ENCODE results near the gene OR56B4.
A peak's percentile ranks its signal among the peaks of the same experiment; 100 is the strongest.
"Not testable (repeated sequence)": the region's sequence is repeated elsewhere in the genome, so short reads cannot be mapped to it uniquely, and the experiment has no call there.

The OR56B4 gene, protein sequence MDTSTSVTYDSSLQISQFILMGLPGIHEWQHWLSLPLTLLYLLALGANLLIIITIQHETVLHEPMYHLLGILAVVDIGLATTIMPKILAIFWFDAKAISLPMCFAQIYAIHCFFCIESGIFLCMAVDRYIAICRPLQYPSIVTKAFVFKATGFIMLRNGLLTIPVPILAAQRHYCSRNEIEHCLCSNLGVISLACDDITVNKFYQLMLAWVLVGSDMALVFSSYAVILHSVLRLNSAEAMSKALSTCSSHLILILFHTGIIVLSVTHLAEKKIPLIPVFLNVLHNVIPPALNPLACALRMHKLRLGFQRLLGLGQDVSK

DNA sequence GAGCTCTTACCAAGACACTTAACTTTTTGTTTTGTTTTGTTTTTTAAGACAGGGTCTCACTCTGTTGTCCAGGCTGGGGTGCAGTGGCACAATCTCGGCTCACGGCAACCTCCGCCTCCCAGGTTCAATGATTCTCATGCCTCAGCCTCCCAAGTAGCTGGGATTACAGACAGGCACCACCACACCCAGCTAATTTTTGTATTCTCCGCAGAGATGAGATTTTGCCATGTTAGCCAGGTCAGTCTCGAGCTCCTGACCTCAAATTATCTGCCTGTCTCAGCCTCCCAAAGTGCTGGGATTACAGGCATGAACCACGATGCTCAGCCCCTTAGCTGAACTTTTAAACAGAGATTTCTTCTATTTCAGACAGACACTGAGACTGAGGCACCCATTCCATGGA lies at the start of gene OR56B4:
TSS of gene OR56B4 (plus strand) at position 301 of the 400 bp plus-strand sequence. CDS start at position 396, 95 bp downstream.
- not testable (repeated sequence) for DNase-seq

DNA sequence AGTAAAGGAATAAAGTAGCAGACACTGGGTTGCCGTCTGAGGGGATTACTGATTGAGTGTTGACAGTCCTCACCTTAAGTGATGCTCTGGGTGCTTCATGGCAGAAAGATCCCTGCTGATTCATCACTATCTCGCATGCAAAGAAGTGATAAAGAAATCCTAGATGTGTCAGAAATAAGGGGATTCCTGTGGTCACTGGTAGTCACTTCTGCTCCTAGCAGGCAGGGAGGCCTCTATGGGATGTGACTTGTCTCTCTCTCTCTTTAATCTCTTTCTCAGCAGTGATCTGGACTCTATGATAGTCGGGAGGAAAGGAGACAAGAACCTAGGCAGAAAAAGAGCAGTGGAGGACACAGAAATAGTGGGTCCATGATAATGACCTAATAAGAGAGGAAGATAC lies 46.0 kb upstream of the OR56B4 start:
- no peak for DNase-seq

DNA sequence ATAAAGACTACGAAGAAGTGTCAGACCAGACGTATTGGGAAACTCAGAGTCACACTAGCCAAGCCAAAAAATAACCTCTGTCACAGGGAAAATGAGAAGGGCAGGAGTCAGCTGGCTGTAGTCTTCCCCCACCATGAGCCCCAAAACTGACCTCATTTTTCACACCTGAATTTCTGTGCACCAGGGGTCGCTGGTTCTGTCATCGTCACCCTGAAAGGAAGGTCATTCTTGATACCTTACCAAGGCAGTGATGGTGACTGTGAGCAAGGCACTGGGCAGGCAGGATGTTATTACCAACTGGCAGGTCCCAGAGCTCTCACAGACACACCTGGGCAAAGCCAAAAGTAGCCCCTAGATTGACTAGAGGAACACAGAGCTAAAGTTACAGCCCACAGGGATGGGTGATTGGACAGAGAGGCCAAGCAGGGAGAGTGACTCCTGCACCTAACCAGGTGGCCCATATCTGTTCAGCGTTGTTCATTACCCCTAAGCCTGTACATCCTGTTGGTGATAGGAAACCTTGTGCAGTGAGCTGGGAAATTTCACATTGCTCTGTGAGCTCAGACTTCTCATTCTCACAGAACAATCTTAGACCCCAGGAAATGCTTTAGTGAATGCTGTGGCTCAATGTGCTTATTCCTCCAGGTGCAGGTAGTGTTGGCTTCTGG lies 44.7 kb upstream of the OR56B4 start:
- DNase-seq, result no peak

DNA sequence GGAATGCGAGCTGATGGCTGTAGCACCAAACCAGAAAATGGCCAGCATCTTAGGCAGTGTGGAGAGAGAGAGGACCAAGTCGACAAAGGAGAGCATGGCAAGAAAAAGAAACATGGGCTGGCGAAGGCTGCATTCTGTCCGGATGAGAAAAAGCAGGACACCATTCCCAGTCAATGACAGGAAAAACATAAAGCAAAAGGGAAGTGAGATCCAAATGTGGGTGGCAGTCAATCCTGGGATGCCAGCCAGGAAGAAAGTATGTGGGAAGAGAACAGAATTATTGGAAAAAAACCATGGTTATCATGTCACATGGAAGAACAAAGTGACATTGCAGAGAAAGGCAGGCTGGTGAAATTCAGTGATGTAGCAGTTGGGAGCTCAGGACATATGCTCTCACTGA lies 40.0 kb upstream of the OR56B4 start:
- DNase-seq, result no peak

DNA sequence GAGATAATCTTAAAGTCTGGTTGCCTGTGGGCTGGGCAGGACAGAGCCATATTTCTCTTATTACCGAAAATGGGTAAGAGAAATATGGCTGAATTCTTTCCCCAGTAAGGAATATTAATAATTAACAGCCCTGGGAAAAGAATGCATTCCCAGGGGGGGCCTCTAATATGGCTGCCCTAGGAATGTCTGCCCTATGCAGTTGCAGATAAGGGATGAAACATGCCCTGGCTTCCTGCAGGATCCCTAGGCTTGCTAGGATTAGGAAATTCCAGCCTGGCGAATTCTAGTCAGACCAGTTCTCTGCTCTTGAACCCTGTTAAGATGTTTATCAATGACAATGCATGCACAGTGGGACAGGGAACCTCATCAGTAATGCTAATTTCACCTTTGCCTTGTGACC lies 31.0 kb upstream of the OR56B4 start:
- not testable (repeated sequence) for DNase-seq

DNA sequence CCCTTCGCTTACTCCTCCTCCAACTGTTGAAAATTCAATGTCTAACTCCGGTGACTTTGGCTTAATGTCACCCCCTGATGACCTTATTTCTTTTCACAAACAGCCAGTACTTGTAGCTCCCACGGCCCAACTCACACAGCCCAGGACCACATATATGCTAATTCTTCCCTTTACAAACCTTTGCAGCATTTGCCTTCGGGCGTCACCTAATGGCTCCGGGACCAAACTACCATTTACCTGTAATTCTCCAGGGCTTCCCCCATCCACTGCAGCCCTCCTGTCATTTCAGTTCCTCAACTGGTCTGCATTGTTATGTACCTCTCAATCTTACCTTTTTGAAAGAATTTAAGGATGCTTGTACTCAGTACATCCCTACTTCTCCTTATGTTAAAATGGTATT lies 29.8 kb upstream of the OR56B4 start:
- DNase-seq, result no peak

DNA sequence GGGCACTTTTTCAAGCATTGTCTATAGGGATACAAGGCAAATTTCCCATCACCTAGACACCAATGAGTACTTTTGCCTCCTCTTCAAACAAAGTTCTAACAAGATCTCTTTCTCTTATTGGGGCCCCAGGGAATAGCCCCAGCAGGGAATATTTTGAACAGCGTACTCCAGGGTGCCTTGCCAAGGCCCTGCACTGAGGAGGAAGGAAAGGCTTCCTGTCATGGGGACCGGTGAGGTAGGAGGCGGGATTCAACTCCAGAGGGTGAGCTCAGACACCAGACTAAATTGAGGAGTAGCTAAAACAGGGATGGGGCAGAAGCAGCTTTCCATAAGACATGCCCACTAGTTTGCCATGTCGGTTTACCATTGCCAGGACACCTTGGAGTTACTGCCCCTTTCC lies 28.0 kb upstream of the OR56B4 start:
- no peak for DNase-seq

DNA sequence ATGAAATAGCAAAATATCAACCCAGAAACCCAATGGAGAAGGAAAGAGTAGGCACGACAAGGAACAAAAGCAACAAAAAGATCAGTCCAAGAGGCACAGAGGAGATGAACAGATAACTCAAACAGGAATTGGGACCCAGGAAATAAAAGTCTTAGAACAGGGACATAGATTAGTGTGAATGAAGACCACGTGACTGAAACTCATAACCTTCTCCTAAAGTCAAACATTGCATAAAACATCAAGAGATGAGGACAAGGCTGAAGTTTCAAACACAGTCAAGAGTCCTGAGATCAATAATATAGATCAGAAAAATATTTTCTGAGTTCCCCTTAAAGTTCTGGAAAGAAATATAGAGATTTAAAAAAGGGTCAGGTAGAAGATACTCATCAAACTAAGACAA lies 24.4 kb upstream of the OR56B4 start:
- no peak for DNase-seq

DNA sequence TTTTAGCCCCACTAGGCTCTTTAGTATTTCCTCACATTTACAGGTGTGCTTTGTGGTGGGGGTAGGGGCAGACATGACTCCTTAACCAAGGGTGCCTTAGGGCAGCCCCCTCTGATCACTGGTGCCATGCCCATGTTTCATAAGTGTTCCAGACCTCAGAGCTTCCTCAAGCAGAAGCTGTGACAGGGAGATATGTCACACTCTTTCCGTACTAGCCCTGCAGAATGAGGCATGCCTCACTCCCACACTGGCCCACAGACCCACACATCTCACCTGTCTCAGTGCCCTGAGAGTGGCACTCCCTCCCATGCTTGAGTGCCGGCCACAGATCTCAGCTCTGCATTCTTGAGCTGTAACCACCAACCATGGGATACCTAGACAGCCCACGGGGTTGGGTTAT lies 22.9 kb upstream of the OR56B4 start:
- DNase-seq, result no peak

DNA sequence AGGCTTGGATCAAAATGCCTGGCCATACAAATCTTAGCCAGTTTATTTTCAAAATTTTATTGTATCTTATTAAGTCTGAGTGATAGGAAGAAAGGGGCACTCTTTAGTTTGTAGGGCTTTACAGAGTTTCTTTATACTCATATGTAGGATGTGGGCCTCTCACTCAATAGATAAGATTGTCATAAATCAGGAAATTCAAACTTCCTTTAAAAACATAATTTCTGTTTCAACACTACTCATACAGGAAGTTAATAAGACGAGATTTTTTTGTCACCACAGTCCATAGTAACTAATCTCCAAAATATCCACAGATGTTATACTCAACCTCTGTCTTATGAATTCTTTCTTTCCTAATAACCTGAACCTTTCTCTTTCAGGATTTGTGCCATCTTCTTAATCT lies 13.3 kb upstream of the OR56B4 start:
- DNase-seq, result no peak

DNA sequence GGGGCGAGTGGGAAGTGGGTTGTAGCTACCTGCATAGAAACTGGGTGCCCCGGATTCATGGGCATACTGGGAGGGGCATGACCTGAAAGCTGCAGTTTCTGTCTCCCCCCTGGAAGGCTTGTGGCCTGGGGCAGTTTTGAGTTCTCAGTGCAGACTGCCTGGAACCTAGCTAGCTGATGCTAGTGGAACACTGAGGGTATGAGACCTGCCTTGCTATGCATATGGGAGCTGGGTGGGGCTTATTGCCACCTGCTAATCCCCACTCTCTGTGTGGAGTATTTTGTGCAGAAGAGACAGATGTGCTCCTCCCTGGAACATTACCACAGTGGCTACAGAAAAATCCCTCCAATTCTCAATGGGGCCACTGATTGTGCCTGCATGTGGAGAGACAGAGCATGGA lies 11.7 kb upstream of the OR56B4 start:
- DNase-seq, result no peak

DNA sequence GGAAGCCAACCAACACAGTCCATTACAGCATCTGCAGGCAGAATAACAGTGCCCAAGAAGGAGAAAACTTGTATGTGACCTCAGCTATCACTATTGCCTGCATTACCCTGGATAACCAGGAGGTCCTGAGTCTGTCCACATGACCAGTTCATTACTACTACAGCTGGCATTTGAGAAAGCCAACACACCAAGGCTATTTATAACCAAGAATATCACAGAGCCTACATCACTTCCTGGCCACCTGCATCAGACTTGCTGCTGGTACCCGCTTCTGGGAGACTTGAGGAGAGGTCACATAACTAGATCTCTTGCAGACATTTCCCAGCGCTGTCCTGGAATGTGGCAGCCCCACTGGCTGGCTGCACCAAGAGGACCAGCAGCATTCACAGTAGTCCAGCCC lies 11.1 kb upstream of the OR56B4 start:
- peak; percentile 43 for DNase-seq

DNA sequence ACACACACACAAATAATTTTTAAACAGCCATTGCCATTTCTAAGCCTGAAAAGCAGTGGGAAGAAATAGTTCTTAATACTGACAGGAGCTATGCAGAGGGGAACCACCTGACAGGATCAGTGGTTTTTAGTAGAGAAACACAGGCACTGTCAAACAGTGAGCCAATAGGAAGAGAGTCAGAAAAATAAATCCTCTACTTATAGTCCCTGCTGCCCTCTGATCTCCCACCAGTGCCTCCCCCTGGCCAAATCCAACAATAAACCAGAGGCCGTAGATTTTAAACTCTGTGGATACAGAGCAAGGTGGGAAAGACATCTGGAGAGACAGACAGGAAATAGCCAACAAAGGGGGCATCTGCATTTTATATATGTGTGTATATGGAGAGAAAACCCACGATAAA lies 7.9 kb upstream of the OR56B4 start:
- DNase-seq, result peak; percentile 43

DNA sequence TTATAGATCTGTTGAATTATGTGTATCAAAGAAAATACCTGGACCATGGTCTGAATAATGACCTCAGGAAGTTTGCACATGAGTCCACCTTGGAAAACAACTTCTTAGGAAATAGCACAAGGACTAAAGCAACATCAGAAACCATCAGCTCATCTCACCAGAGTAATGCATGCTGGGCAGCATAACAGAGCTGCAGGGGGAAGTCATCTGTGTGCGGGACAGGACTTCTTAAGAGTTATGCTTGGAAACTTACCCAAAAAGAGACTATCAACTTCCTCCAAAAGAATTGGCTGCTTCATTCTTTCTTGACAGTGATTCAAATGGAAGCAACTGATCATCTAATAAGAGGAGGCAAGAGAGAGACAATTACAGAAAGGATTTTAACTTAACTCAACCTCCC lies 2.5 kb downstream of the OR56B4 start:
- DNase-seq, result no peak

DNA sequence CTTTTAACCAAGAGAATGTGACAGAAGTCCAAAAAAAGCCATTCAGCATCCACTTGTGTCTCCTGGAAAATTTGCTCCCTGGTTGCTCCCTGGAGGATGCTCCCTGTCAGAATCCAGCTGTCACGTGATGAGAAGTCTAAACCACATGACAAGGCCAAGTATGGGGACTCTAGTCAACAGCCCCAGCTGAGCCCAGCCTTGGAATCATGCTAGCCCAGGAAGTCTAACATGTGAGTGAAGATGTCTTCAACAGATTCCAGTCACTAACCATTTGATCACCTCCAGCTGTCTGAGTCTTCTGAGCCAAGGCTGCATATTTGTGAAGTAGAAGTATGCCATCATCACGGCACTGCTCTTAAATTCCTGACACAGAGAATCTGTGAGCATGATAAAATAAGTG lies 4.2 kb downstream of the OR56B4 start:
- no peak for DNase-seq

DNA sequence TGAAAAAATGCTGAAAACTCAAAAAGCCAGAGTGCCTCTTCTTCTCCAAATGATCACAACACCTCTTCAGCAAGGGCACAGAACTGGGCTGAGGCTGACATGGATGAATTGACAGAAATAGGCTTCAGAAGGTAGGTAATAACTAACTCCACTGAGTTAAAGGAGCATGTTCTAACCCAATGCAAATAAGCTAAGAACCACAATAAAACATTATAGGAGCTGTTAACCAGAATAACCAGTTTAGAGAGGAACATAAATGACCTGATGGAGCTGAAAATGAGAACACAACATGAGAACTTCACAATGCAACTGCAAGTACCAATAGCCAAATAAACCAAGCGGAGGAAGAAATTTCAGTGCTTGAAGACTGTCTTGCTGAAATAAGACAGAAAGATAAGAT lies 9.2 kb downstream of the OR56B4 start:
- DNase-seq, result no peak

DNA sequence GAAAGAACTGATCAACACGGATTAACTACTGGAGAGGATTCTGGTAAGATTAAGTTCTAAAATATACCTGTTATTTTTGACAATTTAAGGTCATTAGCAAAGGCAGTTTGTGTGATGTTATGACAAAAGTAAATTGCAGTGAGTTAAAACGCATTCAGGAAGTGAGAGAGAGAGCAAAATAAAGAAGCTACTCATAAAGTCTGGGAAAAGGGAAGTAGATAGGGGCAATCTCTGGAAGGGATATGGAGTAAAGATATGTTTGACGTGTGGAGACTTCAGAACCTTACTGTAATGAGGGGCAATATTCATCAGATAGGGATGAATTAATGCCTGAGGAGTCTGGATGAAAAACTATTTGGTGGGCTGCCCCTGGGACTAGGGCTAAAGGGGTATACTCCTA lies 16.8 kb downstream of the OR56B4 start:
- DNase-seq, result no peak

DNA sequence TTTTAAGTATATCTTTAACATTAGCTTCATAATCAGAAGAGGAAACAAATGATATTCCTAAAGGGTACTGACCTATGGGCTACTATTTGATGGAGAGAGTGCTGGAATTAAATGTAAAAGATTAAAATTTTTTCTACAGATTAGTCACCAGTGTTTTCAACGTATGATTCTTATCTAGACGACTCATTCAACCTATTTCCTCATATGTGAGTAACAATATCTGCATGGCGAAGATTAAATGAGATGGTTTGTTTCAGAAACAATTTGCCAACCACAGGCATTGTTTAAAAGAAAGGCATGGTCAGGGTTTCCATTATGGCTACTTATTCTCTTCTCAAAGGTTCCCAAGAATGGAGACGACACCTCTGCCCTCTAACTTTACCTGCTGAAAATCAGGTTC lies 20.4 kb downstream of the OR56B4 start:
- DNase-seq, result no peak

DNA sequence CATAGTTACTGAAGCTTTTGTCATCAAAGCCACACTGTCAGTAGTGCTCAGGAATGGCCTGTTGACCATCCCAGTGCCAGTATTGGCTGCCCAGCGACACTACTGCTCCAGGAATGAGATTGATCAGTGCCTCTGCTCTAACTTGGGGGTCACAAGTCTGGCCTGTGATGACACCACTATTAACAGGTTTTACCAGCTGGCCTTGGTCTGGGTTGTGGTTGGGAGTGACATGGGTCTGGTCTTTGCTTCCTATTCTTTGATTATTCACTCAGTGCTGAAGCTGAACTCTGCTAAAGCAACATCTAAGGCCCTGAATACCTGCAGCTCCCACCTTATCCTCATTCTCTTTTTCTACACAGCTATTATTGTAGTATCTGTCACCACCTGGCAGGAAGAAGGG lies 21.5 kb downstream of the OR56B4 start:
- no peak for DNase-seq

DNA sequence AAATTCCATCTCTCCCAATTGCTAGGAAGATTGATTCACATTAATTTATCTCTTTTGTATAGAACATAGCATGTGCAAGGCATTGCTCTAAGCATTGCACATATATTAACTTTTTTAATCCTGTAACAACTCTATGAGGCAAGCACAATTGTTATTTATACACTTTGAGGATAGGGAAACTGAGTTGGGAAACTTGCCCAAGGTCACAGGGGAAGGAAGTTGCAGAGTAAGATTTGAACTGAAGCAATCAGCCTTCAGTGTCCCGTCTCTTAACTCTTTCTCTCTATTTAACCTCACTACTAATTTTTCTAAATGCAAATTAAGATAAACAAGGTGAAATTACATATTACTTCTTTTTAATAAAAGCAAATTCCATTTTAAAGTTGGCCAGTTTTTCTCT lies 22.2 kb downstream of the OR56B4 start:
- DNase-seq, result no peak

DNA sequence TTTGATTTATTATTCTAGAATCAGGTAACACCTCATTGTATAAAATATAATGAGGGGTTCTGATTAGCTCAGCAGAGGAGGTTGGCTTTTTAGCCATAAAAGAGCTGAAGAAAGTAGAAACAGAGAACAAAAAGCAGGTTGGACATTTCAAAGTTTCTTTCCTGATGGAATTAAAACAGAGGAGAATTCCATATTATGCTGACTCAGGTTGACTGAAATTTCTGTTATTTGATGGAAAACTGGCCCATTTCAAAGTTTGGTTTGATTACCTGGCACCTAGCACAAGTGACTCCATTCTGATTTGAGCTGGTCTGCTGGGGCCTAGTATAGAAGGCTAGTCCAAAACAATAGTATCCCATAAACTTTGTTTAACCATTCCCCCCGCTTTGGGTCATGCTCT lies 24.9 kb downstream of the OR56B4 start:
- no peak for DNase-seq

DNA sequence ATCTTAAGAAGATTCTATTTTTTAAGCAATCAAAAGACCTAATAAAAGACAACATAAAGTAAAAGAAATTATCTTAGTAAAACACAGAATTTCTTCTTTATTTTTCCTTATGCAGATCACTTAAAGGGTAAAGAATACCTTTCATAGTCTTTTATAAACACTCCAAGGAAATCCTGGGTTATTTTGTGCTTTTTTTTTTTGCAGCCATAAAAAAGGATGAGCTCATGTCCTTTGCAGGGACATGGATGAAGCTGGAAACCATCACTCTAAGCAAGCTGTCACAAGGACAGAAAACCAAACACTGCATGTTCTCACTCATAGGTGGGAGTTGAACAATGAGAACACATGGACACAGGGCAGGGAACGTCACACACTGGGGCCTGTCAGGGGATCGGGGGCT lies 28.5 kb downstream of the OR56B4 start:
- not testable (repeated sequence) for DNase-seq

DNA sequence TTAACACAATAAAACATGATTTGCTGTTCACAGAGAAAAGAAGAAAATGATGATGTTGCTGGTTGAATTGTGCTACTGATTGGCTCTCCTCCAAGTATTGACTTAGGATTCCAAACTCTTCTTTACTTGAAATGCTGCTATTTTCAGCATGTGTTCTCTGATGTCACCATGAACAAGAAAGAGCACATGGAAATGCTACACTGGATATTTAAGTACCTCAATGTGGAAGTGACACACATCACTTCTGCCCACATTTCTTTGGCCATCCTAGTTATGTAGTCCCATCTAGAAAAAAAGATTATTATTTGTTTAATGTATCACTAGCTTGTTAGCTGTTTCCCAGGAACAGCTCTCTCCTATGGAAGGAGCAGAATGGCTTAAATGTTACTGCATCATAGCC lies 35.5 kb downstream of the OR56B4 start:
- DNase-seq, result no peak

DNA sequence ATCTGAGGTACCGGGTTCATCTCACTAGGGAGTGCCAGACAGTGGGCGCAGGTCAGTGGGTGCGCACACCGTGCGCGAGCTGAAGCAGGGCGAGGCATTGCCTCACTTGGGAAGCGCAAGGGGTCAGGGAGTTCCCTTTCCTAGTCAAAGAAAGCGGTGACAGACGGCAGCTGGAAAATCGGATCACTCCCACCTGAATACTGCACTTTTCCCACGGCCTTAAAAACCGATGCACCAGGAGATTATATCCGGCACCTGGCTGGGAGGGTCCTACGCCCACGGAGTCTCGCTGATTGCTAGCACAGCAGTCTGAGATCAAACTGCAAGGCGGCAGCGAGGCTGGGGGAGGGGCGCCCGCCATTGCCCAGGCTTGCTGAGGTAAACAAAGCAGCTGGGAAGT lies 36.3 kb downstream of the OR56B4 start:
- DNase-seq, result not testable (repeated sequence)

DNA sequence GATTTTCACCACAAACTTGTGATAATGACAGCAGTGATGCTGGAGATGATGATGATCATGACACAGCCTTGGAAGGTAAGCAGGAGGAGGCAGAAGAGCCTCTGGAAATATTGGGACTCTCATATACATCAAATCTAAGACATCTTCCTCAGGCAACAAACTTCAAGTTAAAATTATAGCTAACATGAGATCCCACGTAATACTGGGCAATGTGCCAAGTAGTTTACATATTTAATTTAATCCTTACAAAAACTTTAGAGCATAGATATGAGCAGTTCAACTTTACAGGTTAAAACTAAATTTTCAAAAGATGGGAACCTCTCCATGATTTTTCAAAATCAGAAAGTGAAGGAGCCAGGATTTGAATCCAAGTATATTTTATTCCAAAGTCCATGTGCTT lies 43.6 kb downstream of the OR56B4 start:
- DNase-seq, result no peak

Measured in islet precursor cell (in vitro differentiated cells).